Neural cell (in vitro differentiated cells): ENCODE measurements around the gene PLVAP. TPM values are rescaled to one million over a fixed set of nuclear protein-coding genes. Genes with fewer than 3 reads are reported as not detected.

Experiments
- H2AFZ ChIP-seq: fragments of 200-600, 300-800 bp; sonication (generic), shearing (Covaris generic); 2 replicates; pipeline ENCODE4 v1.6.0; 2014; ENCODE audit warnings: low read depth, mild to moderate bottlenecking, antibody characterized with exemption, low read length, moderate library complexity
- H3F3A ChIP-seq: fragments of 200-600 bp; shearing (Covaris generic); 2 replicates; pipeline ENCODE4 v1.6.1; 2016; ENCODE audit warnings: mild to moderate bottlenecking, moderate library complexity, mixed read lengths, antibody characterized with exemption, low read length; ENCODE audit not compliant: insufficient read depth, poor library complexity, severe bottlenecking
- H3K27ac ChIP-seq: fragments of 200-600, 300-800 bp; sonication (generic), shearing (Covaris generic); 2 replicates; pipeline ENCODE4 v1.5.1; 2014; ENCODE audit warnings: mild to moderate bottlenecking, low read length, moderate library complexity
- H3K27me3 ChIP-seq: fragments of 300-800, 200-600 bp; sonication (generic), shearing (Covaris generic); 2 replicates; pipeline ENCODE4 v1.6.0; 2014; ENCODE audit warnings: mild to moderate bottlenecking, low read depth, low read length, moderate library complexity; ENCODE audit not compliant: insufficient read depth
- H3K36me3 ChIP-seq: fragments of 300-800, 200-600 bp; sonication (generic), shearing (Covaris generic); 2 replicates; pipeline ENCODE4 v1.5.1; 2014; ENCODE audit warnings: mild to moderate bottlenecking, antibody characterized with exemption, low read length, moderate library complexity; ENCODE audit not compliant: insufficient read depth
- H3K4me2 ChIP-seq: fragments of 300-800, 200-600 bp; sonication (generic), shearing (Covaris generic); 2 replicates; pipeline ENCODE4 v1.6.0; 2014; ENCODE audit warnings: mild to moderate bottlenecking, low read length
- H3K4me3 ChIP-seq: fragments of 300-800, 200-600 bp; sonication (generic), shearing (Covaris generic); 2 replicates; pipeline ENCODE4 v1.5.1; 2014; ENCODE audit warnings: mild to moderate bottlenecking, low read length, moderate library complexity
- H3K79me2 ChIP-seq: fragments of 200-600 bp; shearing (Covaris generic); replicated peaks from 2 replicates; pipeline ENCODE4 v1.6.0; 2014; ENCODE audit warnings: mild to moderate bottlenecking, low read length, moderate library complexity; ENCODE audit not compliant: insufficient read depth
- H3K9ac ChIP-seq: fragments of 300-800, 200-600 bp; sonication (generic), shearing (Covaris generic); 2 replicates; pipeline ENCODE4 v1.6.1; 2016; ENCODE audit warnings: mild to moderate bottlenecking, low read length, mixed read lengths
- H3K9me2 ChIP-seq: fragments of 200-600 bp; shearing (Covaris generic); 2 replicates; pipeline ENCODE4 v1.6.1; 2016; ENCODE audit warnings: mild to moderate bottlenecking, low read length, mixed read lengths; ENCODE audit not compliant: insufficient read depth
- H3K9me3 ChIP-seq: fragments of 200-600, 300-800 bp; sonication (generic), shearing (Covaris generic); 2 replicates; pipeline ENCODE4 v1.6.1; 2016; ENCODE audit warnings: mild to moderate bottlenecking, mixed run types, low read length, moderate library complexity, mixed read lengths
- H4K20me1 ChIP-seq: fragments of 200-600 bp; shearing (Covaris generic); 2 replicates; pipeline ENCODE4 v1.6.1; 2016; ENCODE audit warnings: mild to moderate bottlenecking, mixed run types; ENCODE audit not compliant: insufficient read depth
- CTCF ChIP-seq: fragments of 450-650 bp; IDR thresholded peaks from 2 replicates; pipeline ENCODE4 v1.5.1; 2014; ENCODE audit warnings: antibody characterized with exemption, mild to moderate bottlenecking, moderate library complexity; ENCODE audit not compliant: poor library complexity, severe bottlenecking
- EP300 ChIP-seq: fragments of 450-650 bp; conservative IDR thresholded peaks from 2 replicates; pipeline ENCODE4 v1.6.1; 2014; ENCODE audit warnings: antibody characterized with exemption, mild to moderate bottlenecking, moderate library complexity; ENCODE audit not compliant: poor library complexity, severe bottlenecking
- EZH2 ChIP-seq: fragments of 200-600, 300-800 bp; shearing (Covaris generic), sonication (generic); IDR thresholded peaks from 2 replicates; pipeline ENCODE4 v1.6.1; 2014; ENCODE audit warnings: antibody characterized with exemption, low read length, borderline replicate concordance, mild to moderate bottlenecking; ENCODE audit not compliant: insufficient read depth, poor library complexity, severe bottlenecking
- MXI1 ChIP-seq: fragments of 450-650 bp; conservative IDR thresholded peaks from 2 replicates; pipeline ENCODE4 v1.6.1; 2014; ENCODE audit warnings: antibody characterized with exemption, mild to moderate bottlenecking; ENCODE audit not compliant: poor library complexity, severe bottlenecking
- POLR2AphosphoS5 ChIP-seq: IDR thresholded peaks from 2 replicates; pipeline ENCODE4 v1.6.1; 2012
- RAD21 ChIP-seq: fragments of 450-650 bp; conservative IDR thresholded peaks from 2 replicates; pipeline ENCODE4 v1.6.1; 2014; ENCODE audit warnings: antibody characterized with exemption, mild to moderate bottlenecking, moderate library complexity
- REST ChIP-seq: IDR thresholded peaks from 2 replicates; pipeline ENCODE4 v1.6.1; 2012; ENCODE audit warnings: borderline replicate concordance
- SMC3 ChIP-seq: fragments of 450-650 bp; conservative IDR thresholded peaks from 2 replicates; pipeline ENCODE4 v1.6.1; 2014; ENCODE audit warnings: antibody characterized with exemption, mild to moderate bottlenecking, moderate library complexity; ENCODE audit not compliant: poor library complexity
- TAF1 ChIP-seq: IDR thresholded peaks from 2 replicates; pipeline ENCODE4 v1.6.1; 2012; ENCODE audit warnings: low read depth
- polyA plus RNA-seq: library from polyadenylated mRNA; depleted of rRNA; stranded (reverse); fragments of >200 nt; gene quantifications from 2 replicates; pipeline ENCODE4 v1.2.3, GENCODE V29; 2014

The PLVAP gene
- polyA plus RNA-seq, 1 donor from 2014 or later, result not detected

- no peaks in the 10 kb centered on the region for H3K9me3 ChIP-seq
- no peak overlapping the region for H3K27ac ChIP-seq
- H4K20me1 ChIP-seq, result no peaks in the 10 kb centered on the region
- H3K4me2 ChIP-seq, result no peak overlapping the region
- TF ChIP-seq TAF1, result no peak
- TF ChIP-seq SMC3, result no peak
- TF ChIP-seq EP300, result no peak
- no peak for TF ChIP-seq RAD21
- TF ChIP-seq CTCF, result no peak
- TF ChIP-seq EZH2, result no peak
- TF ChIP-seq POLR2AphosphoS5, result no peak
- TF ChIP-seq MXI1, result no peak
- TF ChIP-seq REST, result no peak
- no peak overlapping the region for H2AFZ ChIP-seq
- H3K27me3 ChIP-seq, result no peaks in the 10 kb centered on the region
- H3K9ac ChIP-seq, result no peak overlapping the region
- no peaks in the 10 kb centered on the region for H3K9me2 ChIP-seq
- H3K4me3 ChIP-seq, result no peak overlapping the region
- no peaks in the 10 kb centered on the region for H3K79me2 ChIP-seq
- H3K36me3 ChIP-seq, result no peaks in the 10 kb centered on the region
- H3F3A ChIP-seq, result no peaks in the 10 kb centered on the region
Observed at GRCh38 chr19:17379221-17379631, 2.1 kb upstream of the PLVAP start.

- H3K9me3 ChIP-seq, result no peaks in the 10 kb centered on the region
- no peaks in the 10 kb centered on the region for H3F3A ChIP-seq
- no peak overlapping the region for H3K9ac ChIP-seq
- H3K79me2 ChIP-seq, result no peaks in the 10 kb centered on the region
- no peaks in the 10 kb centered on the region for H3K27me3 ChIP-seq
- no peak overlapping the region for H3K4me2 ChIP-seq
- TF ChIP-seq MXI1 (no peak), TAF1 (no peak), RAD21 (no peak), SMC3 (no peak), POLR2AphosphoS5 (no peak), EZH2 (no peak), CTCF (no peak), REST (no peak), EP300 (no peak)
- H4K20me1 ChIP-seq, result no peaks in the 10 kb centered on the region
- H3K4me3 ChIP-seq, result no peak overlapping the region
- no peaks in the 10 kb centered on the region for H3K9me2 ChIP-seq
- H3K27ac ChIP-seq, result no peak overlapping the region
- no peaks in the 10 kb centered on the region for H3K36me3 ChIP-seq
- H2AFZ ChIP-seq, result no peak overlapping the region
Observed at GRCh38 chr19:17378271-17378670, 1.1 kb upstream of the PLVAP start.
